HCT116 (cell line): Measurements from ENCODE around the gene LYST.

Experiments used
- ELF1 ChIP-seq: IDR thresholded peaks from 2 replicates; pipeline ENCODE4 v1.6.1; 2012; ENCODE audit warnings: low read depth, borderline replicate concordance
- EZH2 ChIP-seq: fragments of 200-600 bp; sonication (generic); IDR thresholded peaks from 2 replicates; pipeline ENCODE4 v1.6.1; 2017; ENCODE audit warnings: antibody characterized with exemption, mixed run types
- POLR2A ChIP-seq: IDR thresholded peaks from 2 replicates; pipeline ENCODE4 v1.7.0; 2011; ENCODE audit warnings: borderline replicate concordance; ENCODE audit not compliant: insufficient read depth, insufficient read length; ENCODE audit errors: extremely low read depth
- POLR2AphosphoS5 ChIP-seq: IDR thresholded peaks from 2 replicates; pipeline ENCODE4 v1.6.1; 2011; ENCODE audit warnings: mild to moderate bottlenecking, low read depth, low read length, moderate library complexity
- SIN3A ChIP-seq: IDR thresholded peaks from 2 replicates; pipeline ENCODE4 v1.6.1; 2012; ENCODE audit warnings: low read depth
- TF ChIP-seq, protein P1 (sequence below), 3 experiments: fragments of 200-600 bp in 1 of 3; sonication (generic) in 1 of 3; IDR thresholded peaks in 2 of 3; conservative IDR thresholded peaks in 1 of 3; 2 replicates each; pipeline ENCODE4 v1.5.1; 2012 to 2017; ENCODE audit warnings: low read depth in 2 of 3, low read length in 2 of 3, antibody characterized with exemption in 1 of 3, borderline replicate concordance in 1 of 3, control low read depth in 1 of 3, mild to moderate bottlenecking in 1 of 3, mixed read lengths in 1 of 3, mixed run types in 1 of 3, moderate library complexity in 1 of 3; ENCODE audit not compliant: insufficient read depth in 1 of 3

- TF ChIP-seq EZH2 = no peak
- TF ChIP-seq POLR2AphosphoS5 = no peak
- TF ChIP-seq POLR2A = no peak
- TF ChIP-seq, protein P1, sequence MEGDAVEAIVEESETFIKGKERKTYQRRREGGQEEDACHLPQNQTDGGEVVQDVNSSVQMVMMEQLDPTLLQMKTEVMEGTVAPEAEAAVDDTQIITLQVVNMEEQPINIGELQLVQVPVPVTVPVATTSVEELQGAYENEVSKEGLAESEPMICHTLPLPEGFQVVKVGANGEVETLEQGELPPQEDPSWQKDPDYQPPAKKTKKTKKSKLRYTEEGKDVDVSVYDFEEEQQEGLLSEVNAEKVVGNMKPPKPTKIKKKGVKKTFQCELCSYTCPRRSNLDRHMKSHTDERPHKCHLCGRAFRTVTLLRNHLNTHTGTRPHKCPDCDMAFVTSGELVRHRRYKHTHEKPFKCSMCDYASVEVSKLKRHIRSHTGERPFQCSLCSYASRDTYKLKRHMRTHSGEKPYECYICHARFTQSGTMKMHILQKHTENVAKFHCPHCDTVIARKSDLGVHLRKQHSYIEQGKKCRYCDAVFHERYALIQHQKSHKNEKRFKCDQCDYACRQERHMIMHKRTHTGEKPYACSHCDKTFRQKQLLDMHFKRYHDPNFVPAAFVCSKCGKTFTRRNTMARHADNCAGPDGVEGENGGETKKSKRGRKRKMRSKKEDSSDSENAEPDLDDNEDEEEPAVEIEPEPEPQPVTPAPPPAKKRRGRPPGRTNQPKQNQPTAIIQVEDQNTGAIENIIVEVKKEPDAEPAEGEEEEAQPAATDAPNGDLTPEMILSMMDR (IDR thresholded peaks at IDR 0.05 in 2 of 3, conservative IDR thresholded peaks at IDR 0.05 in 1 of 3; ENCODE audit: borderline replicate concordance in 1 of 3, insufficient read depth in 1 of 3, low read depth in 2 of 3, low read length in 2 of 3) = no peak
- no peak for TF ChIP-seq ELF1
- TF ChIP-seq SIN3A = no peak
Measured at GRCh38 chr1:235853653-235854052, 13.1 kb downstream of the LYST start.
